ENCODE data around the gene SNRPB2.

Gene SNRPB2

DNA sequence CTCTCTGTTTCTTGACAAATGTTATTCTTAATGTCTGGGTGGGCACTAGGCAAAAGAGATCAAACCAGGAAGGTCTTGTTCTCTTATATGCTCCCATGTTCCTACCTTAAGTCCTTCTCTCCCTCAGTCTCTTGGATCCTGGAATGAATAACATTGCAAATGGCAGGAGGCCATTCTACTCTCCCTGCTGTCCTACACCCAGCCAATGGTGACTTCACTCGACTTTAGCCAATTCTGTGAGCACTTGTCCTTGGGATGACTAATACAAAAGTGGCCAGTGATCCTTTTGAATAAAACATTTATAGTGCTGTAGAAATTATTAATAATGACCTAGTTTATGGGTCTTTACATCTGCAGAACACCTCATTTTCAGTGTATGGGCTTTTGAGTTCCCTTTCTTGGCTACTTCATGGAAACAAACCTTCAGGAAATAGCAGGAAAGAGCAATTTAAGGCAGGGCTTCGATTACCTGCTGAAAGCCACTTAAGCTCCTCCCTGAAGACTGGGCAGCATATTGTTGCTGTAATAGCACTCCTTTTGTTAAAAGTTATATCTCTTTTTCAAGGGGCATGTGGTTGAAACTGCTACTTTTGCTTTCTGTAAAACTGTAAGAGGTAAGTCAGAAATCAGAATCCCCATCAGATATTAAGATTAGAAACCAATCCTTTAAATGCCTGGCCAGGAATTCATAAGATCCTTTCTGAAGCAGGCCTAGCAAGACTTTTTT lies 28.8 kb downstream of the SNRPB2 start:
- no peak overlapping the region for H3K9ac ChIP-seq
- no peak overlapping the region for H3K27ac ChIP-seq
- H2AFZ ChIP-seq: peak overlapping the region; percentile 7
- no peaks in the 10 kb centered on the region for H3K79me2 ChIP-seq
- H3K4me1 ChIP-seq: peaks cover 9% of the 10 kb centered on the region
- H3K4me2 ChIP-seq (ENCODE audit: low read length): no peak overlapping the region
- TF ChIP-seq, protein P1, sequence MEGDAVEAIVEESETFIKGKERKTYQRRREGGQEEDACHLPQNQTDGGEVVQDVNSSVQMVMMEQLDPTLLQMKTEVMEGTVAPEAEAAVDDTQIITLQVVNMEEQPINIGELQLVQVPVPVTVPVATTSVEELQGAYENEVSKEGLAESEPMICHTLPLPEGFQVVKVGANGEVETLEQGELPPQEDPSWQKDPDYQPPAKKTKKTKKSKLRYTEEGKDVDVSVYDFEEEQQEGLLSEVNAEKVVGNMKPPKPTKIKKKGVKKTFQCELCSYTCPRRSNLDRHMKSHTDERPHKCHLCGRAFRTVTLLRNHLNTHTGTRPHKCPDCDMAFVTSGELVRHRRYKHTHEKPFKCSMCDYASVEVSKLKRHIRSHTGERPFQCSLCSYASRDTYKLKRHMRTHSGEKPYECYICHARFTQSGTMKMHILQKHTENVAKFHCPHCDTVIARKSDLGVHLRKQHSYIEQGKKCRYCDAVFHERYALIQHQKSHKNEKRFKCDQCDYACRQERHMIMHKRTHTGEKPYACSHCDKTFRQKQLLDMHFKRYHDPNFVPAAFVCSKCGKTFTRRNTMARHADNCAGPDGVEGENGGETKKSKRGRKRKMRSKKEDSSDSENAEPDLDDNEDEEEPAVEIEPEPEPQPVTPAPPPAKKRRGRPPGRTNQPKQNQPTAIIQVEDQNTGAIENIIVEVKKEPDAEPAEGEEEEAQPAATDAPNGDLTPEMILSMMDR (IDR thresholded peaks at IDR 0.05): no peak
- H3K27me3 ChIP-seq (ENCODE audit: control insufficient read depth, insufficient read depth, low read length): no peaks in the 10 kb centered on the region
- H3K36me3 ChIP-seq (ENCODE audit: control insufficient read depth, insufficient read depth, low read length): no peaks in the 10 kb centered on the region
- H3K9me3 ChIP-seq (ENCODE audit: control insufficient read depth, low read length): no peaks in the 10 kb centered on the region
- no peak overlapping the region for H3K4me3 ChIP-seq (ENCODE audit: low read depth, low read length)

DNA sequence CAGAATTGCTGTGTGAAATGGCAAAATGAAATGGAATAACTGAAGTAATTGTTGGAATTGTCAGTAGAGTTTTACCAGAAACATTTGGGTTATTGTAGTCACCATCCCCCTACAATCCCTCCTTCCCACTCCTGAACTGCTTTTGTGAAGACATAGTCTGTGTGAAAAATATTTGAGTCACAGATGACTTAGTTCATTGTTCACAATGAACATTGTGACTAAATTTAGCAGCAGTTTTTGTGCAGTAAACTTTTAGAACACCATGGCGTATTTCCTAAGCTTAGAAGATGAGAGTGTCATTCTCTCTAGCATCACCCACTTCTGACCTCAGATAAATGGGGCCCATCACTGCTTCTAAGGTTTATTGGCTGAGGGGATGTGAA lies 29.3 kb downstream of the SNRPB2 start:
- no peak overlapping the region for H3K9ac ChIP-seq
- TF ChIP-seq, protein P1 (IDR thresholded peaks at IDR 0.05): no peak
- peaks cover 9% of the 10 kb centered on the region for H3K4me1 ChIP-seq
- no peaks in the 10 kb centered on the region for H3K79me2 ChIP-seq
- H3K9me3 ChIP-seq (ENCODE audit: control insufficient read depth, low read length): no peaks in the 10 kb centered on the region
- no peak overlapping the region for H3K4me3 ChIP-seq (ENCODE audit: low read depth, low read length)
- no peak overlapping the region for H2AFZ ChIP-seq
- no peak overlapping the region for H3K4me2 ChIP-seq (ENCODE audit: low read length)
- H3K27me3 ChIP-seq (ENCODE audit: control insufficient read depth, insufficient read depth, low read length): no peaks in the 10 kb centered on the region
- H3K27ac ChIP-seq: no peak overlapping the region
- H3K36me3 ChIP-seq (ENCODE audit: control insufficient read depth, insufficient read depth, low read length): no peaks in the 10 kb centered on the region

DNA sequence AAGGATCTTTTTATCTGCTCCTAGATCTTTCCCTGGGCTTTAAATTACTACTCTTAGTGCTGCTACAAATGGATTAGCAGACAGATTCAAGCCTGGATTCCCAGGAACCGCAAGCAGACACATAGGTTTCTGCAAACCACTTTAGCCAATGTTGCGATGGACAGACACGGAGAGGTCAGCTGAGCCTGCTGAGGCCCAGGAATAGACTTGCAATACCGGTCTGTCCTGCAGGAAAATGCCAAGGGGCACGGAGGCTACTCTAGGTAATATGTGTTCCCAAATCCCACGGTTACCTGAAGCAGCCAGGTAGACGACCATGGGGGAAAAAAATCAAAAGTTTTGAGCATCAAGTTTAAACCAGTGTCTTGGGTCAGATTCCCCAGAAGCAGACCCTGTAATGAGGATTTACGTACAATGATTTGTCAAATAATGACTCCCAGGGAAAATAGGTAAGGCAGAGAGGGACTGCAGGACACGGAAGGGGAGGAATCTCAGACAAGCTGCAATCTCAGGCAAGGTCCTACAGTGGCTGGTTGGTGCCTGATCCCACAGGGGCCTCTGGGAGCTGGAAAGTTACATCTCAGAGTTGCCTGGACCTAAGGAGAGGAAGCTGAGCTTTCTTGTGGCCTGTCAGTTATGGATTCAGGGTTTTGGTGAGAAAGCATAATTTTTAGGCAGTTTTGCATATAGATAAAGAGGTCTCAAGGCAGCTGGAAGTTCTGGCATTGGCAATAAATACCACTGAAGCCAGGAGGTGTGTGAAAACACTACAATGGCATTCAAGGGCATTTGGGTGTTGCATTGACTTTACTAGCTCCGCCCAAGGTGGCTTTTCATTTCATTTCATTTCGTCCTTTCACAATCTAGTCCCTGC lies 30.8 kb downstream of the SNRPB2 start:
- no peaks in the 10 kb centered on the region for H3K27me3 ChIP-seq (ENCODE audit: control insufficient read depth, insufficient read depth, low read length)
- TF ChIP-seq, protein P1 (IDR thresholded peaks at IDR 0.05): no peak
- H3K36me3 ChIP-seq (ENCODE audit: control insufficient read depth, insufficient read depth, low read length): no peaks in the 10 kb centered on the region
- no peaks in the 10 kb centered on the region for H3K79me2 ChIP-seq
- no peak overlapping the region for H3K9ac ChIP-seq
- peak overlapping the region; percentile 75 for H2AFZ ChIP-seq
- peak overlapping the region; percentile 13 for H3K4me2 ChIP-seq (ENCODE audit: low read length)
- peaks cover 9% of the 10 kb centered on the region for H3K4me1 ChIP-seq
- peak overlapping the region; percentile 1 for H3K27ac ChIP-seq
- no peak overlapping the region for H3K4me3 ChIP-seq (ENCODE audit: low read depth, low read length)
- H3K9me3 ChIP-seq (ENCODE audit: control insufficient read depth, low read length): no peaks in the 10 kb centered on the region

DNA sequence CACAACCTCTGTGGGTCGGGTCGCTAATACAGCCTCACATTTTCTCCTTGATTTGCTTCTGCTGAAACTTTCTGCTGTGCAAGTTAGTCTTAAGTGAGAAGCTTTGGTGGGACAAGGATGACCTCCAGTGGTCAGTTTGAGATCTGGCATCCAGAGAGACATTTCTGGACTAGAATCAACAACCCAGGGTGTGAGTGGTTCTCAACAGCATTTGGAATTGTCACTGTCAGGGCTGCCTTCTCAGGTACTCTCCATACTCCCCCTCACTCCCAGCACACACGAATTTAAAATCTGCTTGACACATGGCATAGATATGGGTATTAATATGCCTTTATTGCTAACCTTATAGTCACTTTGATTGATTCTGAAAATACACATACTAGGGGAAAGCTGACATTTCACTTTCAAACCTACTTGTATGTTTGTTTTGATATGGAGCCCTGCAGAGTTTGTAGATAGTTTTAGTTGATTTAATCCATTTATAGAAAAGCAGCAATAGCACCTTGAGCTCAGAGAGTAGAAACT lies 31.5 kb downstream of the SNRPB2 start:
- peaks cover 9% of the 10 kb centered on the region for H3K4me1 ChIP-seq
- H3K9me3 ChIP-seq (ENCODE audit: control insufficient read depth, low read length): no peaks in the 10 kb centered on the region
- no peak overlapping the region for H3K27ac ChIP-seq
- TF ChIP-seq, protein P1 (IDR thresholded peaks at IDR 0.05): peak; percentile 77
- H2AFZ ChIP-seq: peak overlapping the region; percentile 75
- H3K36me3 ChIP-seq (ENCODE audit: control insufficient read depth, insufficient read depth, low read length): no peaks in the 10 kb centered on the region
- H3K27me3 ChIP-seq (ENCODE audit: control insufficient read depth, insufficient read depth, low read length): no peaks in the 10 kb centered on the region
- no peak overlapping the region for H3K9ac ChIP-seq
- no peaks in the 10 kb centered on the region for H3K79me2 ChIP-seq
- peak overlapping the region; percentile 13 for H3K4me2 ChIP-seq (ENCODE audit: low read length)
- peak overlapping the region; percentile 8 for H3K4me3 ChIP-seq (ENCODE audit: low read depth, low read length)

All from parathyroid adenoma (tissue), 2 donors.